ENCODE results near the gene SAPCD2. TPM values are rescaled to one million over a fixed set of nuclear protein-coding genes. Genes with fewer than 3 reads are reported as not detected.
"Not testable (repeated sequence)": the region's sequence is repeated elsewhere in the genome, so short reads cannot be mapped to it uniquely, and the experiment has no call there.

The SAPCD2 gene
- total RNA-seq = 0.22 TPM
- long read RNA-seq, partial matches to known transcripts = 0 of 1 reads
- long read RNA-seq, other reads (novel, unspliced or antisense) = 0 of 1 reads

- intact Hi-C loops (cut with DNase I) = no loop called here
- DNase-seq (ENCODE audit: missing footprints) (peak; percentile 95), ATAC-seq (peak; percentile 95)
These were observed at the start of gene SAPCD2 for GRCh38 chr9:137070201-137070905. Gene SAPCD2 (minus strand): TSS chr9:137070557. CDS start chr9:137070460, 97 bp downstream.

DNA sequence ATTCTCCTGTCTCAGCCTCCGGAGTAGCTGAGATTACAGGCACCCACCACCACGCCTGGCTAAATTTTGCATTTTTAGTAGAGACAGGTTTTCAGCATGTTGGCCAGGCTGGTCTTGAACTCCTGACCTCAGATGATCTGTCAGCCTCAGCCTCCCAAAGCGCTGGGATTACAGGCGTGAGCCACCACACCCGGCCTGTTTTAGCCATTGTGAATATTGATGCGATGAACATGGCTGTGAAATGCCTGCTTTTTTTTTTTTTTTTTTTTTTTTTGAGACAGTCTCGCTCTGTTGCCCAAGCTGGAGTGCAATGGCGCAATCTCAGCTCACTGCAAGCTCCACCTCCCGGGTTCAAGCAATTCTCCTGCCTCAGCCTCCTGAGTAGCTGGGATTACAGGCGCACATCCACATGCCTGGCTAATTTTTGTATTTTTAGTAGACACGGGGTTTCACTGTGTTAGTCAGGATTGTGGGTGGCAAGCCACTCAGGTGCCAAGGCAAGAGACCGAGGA is 47.8 kb upstream of the SAPCD2 start:
- ATAC-seq; DNase-seq (ENCODE audit: missing footprints); intact Hi-C loops (cut with DNase I): not testable (repeated sequence)

DNA sequence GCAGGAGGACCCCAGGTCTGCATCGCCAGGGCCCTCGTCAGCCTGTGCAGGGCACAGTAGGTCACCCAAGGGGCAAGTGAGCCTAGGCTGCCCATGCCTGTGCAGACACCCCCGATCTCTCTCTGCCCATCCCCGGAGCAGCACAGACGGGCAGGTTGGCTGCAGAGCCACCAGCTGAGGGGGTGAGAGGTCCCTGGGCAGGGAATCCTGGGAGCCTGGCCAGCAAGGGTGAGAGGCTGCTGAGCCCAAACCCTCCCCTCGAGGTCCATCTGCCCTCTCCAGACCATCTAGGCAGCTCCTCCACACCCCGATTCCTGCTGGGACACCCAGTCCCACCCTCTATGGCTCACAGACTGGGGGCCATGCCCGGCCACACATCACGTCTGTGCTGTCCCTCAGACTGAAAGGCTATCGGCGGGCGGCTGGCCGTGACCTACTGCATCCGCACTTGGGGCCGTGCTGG is 46.9 kb upstream of the SAPCD2 start:
- ATAC-seq (peak; percentile 19), DNase-seq (ENCODE audit: missing footprints) (no peak)
- intact Hi-C loops (cut with DNase I) = loop anchor here (2.0 kb wide), 1 partner anchor 110 kb away; the partner anchor contains the start of gene RNF224

GRCh38 chr9:137116728-137117127 is 46.4 kb upstream of the SAPCD2 start:
- intact Hi-C loops (cut with DNase I) = loop anchor here (2.0 kb wide), 1 partner anchor 110 kb away; the partner anchor contains the start of gene RNF224
- ATAC-seq (peak; percentile 13), DNase-seq (ENCODE audit: missing footprints) (no peak)

DNA sequence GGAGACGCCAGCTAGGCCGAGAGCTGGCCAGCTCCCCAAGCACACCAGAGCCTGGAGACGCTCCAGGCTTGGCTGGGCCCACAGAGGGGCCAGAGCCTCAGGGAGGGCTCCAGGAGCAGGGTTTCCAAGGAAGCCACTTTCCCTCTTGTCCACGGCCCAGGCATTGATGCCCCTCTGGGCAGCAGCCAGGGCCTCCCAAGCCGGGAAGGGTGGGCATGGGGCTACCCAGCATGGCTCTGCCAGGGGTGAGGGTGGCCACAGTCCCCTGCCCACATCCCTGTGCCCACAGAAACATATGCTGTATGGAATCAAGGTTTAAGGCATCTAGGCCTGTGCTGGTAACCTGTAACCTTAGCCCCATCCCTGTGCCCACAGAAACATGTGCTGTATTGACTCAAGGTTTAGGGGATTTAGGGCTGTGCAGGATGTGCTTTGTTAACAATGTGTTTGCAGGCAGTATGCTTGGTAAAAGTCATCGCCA is 45.7 kb upstream of the SAPCD2 start:
- intact Hi-C loops (cut with DNase I) = loop anchor here (2.0 kb wide), 1 partner anchor 111 kb away; the partner anchor contains the start of gene RNF224
- ATAC-seq (peak; percentile 47), DNase-seq (ENCODE audit: missing footprints) (peak; percentile 55)

- ATAC-seq (peak; percentile 4), DNase-seq (ENCODE audit: missing footprints) (peak; percentile 65)
- intact Hi-C loops (cut with DNase I) = loop anchor here (2.0 kb wide), 2 partner anchors 73 to 111 kb away; partner anchors contain the start of genes ANAPC2, RNF224 and SSNA1
These were observed 45.2 kb upstream of the SAPCD2 start for GRCh38 chr9:137115394-137116026.

DNA sequence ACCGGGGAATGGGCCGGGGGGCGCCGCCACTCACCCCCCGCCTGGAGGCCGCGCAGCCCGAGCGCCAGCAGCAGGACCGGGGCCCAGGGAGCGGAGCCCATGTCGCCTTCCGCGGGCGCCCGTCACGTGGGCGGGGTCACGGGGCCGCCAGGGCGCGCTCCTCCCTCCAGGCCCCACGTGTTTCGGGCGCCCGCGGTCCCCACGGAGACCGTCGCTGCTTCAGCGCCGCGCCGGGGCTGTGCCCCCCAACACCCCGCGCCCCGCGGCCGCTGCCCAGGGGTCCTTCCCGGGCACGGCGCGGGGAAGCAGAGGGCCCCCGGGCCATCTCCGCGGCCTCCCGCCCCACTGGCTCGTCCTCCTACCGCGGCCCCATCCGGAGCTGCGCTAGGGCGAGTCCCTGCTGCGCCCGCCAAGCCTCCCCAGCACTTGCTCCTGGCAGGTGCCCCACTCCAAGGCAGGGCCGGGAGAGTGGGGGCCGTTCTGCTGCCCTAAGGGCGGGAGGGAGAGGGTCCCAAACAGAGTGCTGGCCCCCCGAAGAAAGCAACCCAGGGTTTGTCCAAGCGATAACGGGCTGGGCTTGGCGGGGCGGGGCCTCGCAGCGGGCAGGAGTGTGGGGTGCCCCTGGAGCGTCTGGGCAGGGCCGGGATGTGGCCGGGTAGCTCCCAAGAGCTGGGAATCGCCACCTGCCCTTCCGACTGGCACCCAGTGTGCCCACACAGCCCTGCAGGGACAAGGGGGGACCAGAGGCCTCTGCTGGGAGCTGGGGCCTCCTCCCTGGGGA is 44.4 kb upstream of the SAPCD2 start, which contains the start of gene DPP7:
Gene DPP7 (minus strand): TSS at position 121 of the 781 bp plus-strand sequence. CDS start 20 bp downstream, at position 101.
- intact Hi-C loops (cut with DNase I) = loop anchor here (2.0 kb wide), 1 partner anchor 74 kb away; the partner anchor contains the start of genes ANAPC2 and SSNA1
- peak; percentile 86 for ATAC-seq
- DNase-seq (ENCODE audit: missing footprints) = peak; percentile 92

GRCh38 chr9:137114220-137114612 is 43.9 kb upstream of the SAPCD2 start:
- DNase-seq (ENCODE audit: missing footprints) (peak; percentile 63), ATAC-seq (no peak)
- intact Hi-C loops (cut with DNase I) = loop anchor here (2.0 kb wide), 1 partner anchor 75 kb away; the partner anchor contains the start of genes ANAPC2 and SSNA1

DNA sequence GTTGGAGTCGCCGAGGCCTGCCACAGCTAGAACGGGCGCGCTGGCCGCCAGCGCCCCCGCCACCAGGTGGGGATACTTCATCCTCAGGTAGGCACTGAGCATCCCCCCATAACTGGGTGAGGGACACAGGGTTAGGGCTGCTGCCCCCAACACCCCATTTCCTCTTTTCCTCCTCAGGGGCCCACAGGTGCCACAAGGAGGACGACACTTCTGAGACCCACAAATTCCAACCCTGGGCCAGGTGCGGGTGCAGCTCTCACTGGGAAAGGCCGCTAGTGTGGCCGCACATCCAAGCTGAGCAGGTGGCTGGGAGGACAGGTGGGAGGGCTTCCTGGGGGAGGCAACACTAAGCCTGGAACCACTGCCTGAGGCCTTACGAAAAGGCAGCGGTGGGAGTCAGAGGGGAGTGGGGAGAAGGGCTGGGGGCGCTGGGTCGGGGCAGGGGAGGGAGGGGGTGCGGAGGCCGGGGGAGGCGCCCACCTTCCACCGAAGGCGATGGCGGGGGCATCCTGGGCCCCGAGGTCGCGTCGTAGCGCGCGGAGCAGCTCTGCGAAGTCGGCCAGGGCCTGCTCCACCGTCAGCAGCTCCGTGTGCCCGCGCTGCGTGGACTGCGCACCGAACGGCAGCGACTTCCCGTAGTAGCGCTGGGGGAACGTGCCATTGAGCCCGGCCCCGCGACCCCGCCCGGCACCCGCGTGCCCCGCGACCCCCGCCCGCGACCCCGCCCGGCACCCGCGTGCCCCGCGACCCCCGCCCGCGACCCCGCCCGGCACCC is 43.2 kb upstream of the SAPCD2 start:
- intact Hi-C loops (cut with DNase I) = loop anchor here (2.0 kb wide), 1 partner anchor 75 kb away; the partner anchor contains the start of genes ANAPC2 and SSNA1
- ATAC-seq = no peak
- peak; percentile 69 for DNase-seq (ENCODE audit: missing footprints)

DNA sequence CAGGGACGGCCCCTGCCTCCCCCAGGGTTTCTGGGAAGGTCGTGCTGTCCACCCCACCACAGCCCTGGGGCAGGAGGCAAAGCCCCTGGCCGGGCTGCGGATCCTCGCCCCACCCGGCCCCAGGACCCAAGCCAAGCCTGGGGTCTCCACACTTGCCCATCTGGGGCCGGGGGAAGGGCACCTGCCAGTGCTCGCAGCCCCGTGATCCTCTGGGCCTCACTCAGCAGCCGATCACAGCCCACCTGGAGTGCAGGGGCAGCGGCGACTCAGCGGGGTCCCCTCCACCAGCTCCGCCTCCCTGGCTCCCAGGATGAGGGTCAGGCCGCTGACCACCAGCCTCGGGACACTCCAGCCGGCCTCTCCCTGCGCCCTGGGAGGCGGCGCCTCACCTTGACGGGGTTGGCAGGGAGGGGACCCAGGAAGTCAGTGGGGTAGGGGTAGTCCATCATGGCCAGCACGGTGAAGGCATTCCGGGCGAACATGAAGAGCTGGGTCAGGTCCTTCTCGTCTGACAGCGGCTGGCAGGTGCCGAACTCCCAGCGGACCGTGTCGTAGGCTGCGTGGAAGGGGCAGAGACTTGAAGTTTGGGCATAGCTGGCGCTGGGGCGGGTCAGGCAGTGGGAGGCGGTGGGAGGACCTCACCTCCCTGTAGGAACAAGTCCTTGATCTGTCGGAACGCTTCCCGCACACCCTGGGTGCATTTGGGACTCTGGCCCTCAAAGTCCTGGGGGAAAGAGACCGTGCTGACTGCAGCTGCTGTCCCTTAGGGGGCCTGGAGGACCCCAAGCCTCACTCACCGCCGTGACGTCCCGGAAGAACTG is 42.4 kb upstream of the SAPCD2 start:
- peak; percentile 53 for DNase-seq (ENCODE audit: missing footprints)
- intact Hi-C loops (cut with DNase I) = no loop called here
- ATAC-seq = no peak

GRCh38 chr9:137111788-137112563 is 41.6 kb upstream of the SAPCD2 start:
- DNase-seq (ENCODE audit: missing footprints) (peak; percentile 60), ATAC-seq (no peak)
- intact Hi-C loops (cut with DNase I) = no loop called here

- DNase-seq (ENCODE audit: missing footprints) (no peak), ATAC-seq (no peak)
- intact Hi-C loops (cut with DNase I) = no loop called here
These were observed 40.8 kb upstream of the SAPCD2 start for GRCh38 chr9:137110911-137111787.

- DNase-seq (ENCODE audit: missing footprints) (no peak), ATAC-seq (no peak)
- intact Hi-C loops (cut with DNase I) = no loop called here
These were observed 40.0 kb upstream of the SAPCD2 start for GRCh38 chr9:137110147-137110910.

Data from Right ventricle myocardium inferior (tissue), 1 donor.